Liver (tissue), 9 donors: Measurements from ENCODE around the gene GSTO2. TPM values are rescaled to one million over a fixed set of nuclear protein-coding genes. Genes with fewer than 3 reads are reported as not detected.

Experiments used
- DNase-seq: peaks from one replicate; pipeline ENCODE4 v3.0.0-alpha.2; 2017; ENCODE audit warnings: low spot score
- H3K27ac ChIP-seq, 2 donors: one replicate each; pipeline ENCODE4 v1.7.0; 2013; ENCODE audit warnings: inconsistent platforms in 2 of 2, low read length in 2 of 2, control low read depth in 1 of 2, low read depth in 1 of 2, mild to moderate bottlenecking in 1 of 2
- H3K27me3 ChIP-seq, 4 donors: one replicate each; pipeline versions ENCODE4 v1.6.1 to v1.7.0; 2013; ENCODE audit warnings: low read length in 3 of 4, inconsistent platforms in 1 of 4, mild to moderate bottlenecking in 1 of 4, moderate library complexity in 1 of 4; ENCODE audit not compliant: control insufficient read depth in 4 of 4, insufficient read depth in 4 of 4
- H3K36me3 ChIP-seq, 4 donors: one replicate each; pipeline versions ENCODE4 v1.6.1 to v1.7.0; 2013; ENCODE audit warnings: low read length in 3 of 4, mild to moderate bottlenecking in 3 of 4, low read depth in 1 of 4, moderate library complexity in 1 of 4; ENCODE audit not compliant: control insufficient read depth in 4 of 4, insufficient read depth in 3 of 4
- H3K4me1 ChIP-seq, 4 donors: one replicate each; pipeline versions ENCODE4 v1.6.1 to v1.7.0; 2013; ENCODE audit warnings: low read length in 3 of 4, mild to moderate bottlenecking in 3 of 4, moderate library complexity in 1 of 4; ENCODE audit not compliant: control insufficient read depth in 4 of 4, insufficient read depth in 4 of 4
- H3K4me3 ChIP-seq, 3 donors: one replicate each; pipeline versions ENCODE4 v1.6.1 to v1.7.0; 2013; ENCODE audit warnings: low read length in 3 of 3, control low read depth in 1 of 3, low read depth in 1 of 3, mild to moderate bottlenecking in 1 of 3
- H3K9ac ChIP-seq, 2 donors: one replicate each; pipeline ENCODE4 v1.7.0; 2013; ENCODE audit warnings: low read length in 2 of 2, mild to moderate bottlenecking in 2 of 2, moderate library complexity in 2 of 2, control low read depth in 1 of 2, low read depth in 1 of 2
- H3K9me3 ChIP-seq, 4 donors: one replicate each; pipeline versions ENCODE4 v1.6.1 to v1.7.0; 2013; ENCODE audit warnings: low read length in 3 of 4; ENCODE audit not compliant: control insufficient read depth in 4 of 4
- ATF3 ChIP-seq: IDR thresholded peaks from 2 replicates; pipeline ENCODE4 v1.6.1; 2016; ENCODE audit warnings: antibody characterized with exemption
- CTCF ChIP-seq: fragments of 150-350 bp; IDR thresholded peaks from 2 replicates; pipeline ENCODE4 v1.5.1; 2017; ENCODE audit warnings: improper control_type of control experiment, low read depth, low read length; ENCODE audit not compliant: missing input control
- EGR1 ChIP-seq, 2 donors: IDR thresholded peaks; 2 replicates each; pipeline ENCODE4 v1.6.1; 2016 to 2018; ENCODE audit warnings: antibody characterized with exemption in 2 of 2, low read depth in 2 of 2
- FOXA1 ChIP-seq: IDR thresholded peaks from 2 replicates; pipeline ENCODE4 v1.6.1; 2016; ENCODE audit warnings: antibody characterized with exemption
- FOXA2 ChIP-seq: IDR thresholded peaks from 2 replicates; pipeline ENCODE4 v1.6.1; 2016; ENCODE audit warnings: antibody characterized with exemption
- GABPA ChIP-seq, 2 donors: IDR thresholded peaks in 1 of 2; conservative IDR thresholded peaks in 1 of 2; 2 replicates each; pipeline ENCODE4 v1.6.1; 2016; ENCODE audit warnings: antibody characterized with exemption in 2 of 2, mild to moderate bottlenecking in 1 of 2, moderate library complexity in 1 of 2
- HNF4A ChIP-seq, 2 donors: conservative IDR thresholded peaks; 2 replicates each; pipeline ENCODE4 v1.6.1; 2016; ENCODE audit warnings: antibody characterized with exemption in 2 of 2, mild to moderate bottlenecking in 2 of 2
- HNF4G ChIP-seq: IDR thresholded peaks from 2 replicates; pipeline ENCODE4 v1.6.1; 2016; ENCODE audit warnings: antibody characterized with exemption
- JUND ChIP-seq, 2 donors: IDR thresholded peaks; 2 replicates each; pipeline ENCODE4 v1.6.1; 2016; ENCODE audit warnings: antibody characterized with exemption in 2 of 2
- MAX ChIP-seq: IDR thresholded peaks from 2 replicates; pipeline ENCODE4 v1.6.1; 2016; ENCODE audit warnings: antibody characterized with exemption
- NR2F2 ChIP-seq: IDR thresholded peaks from 2 replicates; pipeline ENCODE4 v1.6.1; 2016; ENCODE audit warnings: antibody characterized with exemption
- RAD21 ChIP-seq, 2 donors: IDR thresholded peaks; 2 replicates each; pipeline ENCODE4 v1.6.1; 2016; ENCODE audit warnings: antibody characterized with exemption in 2 of 2, mild to moderate bottlenecking in 2 of 2
- REST ChIP-seq: IDR thresholded peaks from 2 replicates; pipeline ENCODE4 v1.6.1; 2016; ENCODE audit warnings: antibody characterized with exemption, mild to moderate bottlenecking
- RXRA ChIP-seq, 2 donors: IDR thresholded peaks; 2 replicates each; pipeline ENCODE4 v1.6.1; 2017 to 2018; ENCODE audit warnings: antibody characterized with exemption in 2 of 2, mild to moderate bottlenecking in 1 of 2
- SP1 ChIP-seq: IDR thresholded peaks from 2 replicates; pipeline ENCODE4 v1.6.1; 2018; ENCODE audit warnings: antibody characterized with exemption, mild to moderate bottlenecking
- TAF1 ChIP-seq: conservative IDR thresholded peaks from 2 replicates; pipeline ENCODE4 v1.6.1; 2016; ENCODE audit warnings: antibody characterized with exemption, mild to moderate bottlenecking
- YY1 ChIP-seq: IDR thresholded peaks from 2 replicates; pipeline ENCODE4 v1.6.1; 2016; ENCODE audit warnings: antibody characterized with exemption, mild to moderate bottlenecking
- ZBTB33 ChIP-seq: IDR thresholded peaks from 2 replicates; pipeline ENCODE4 v1.6.1; 2016; ENCODE audit warnings: antibody characterized with exemption
- WGBS: extraction: QIAGEN DNeasy Blood & Tissue Kit; methylation state at CpG from one replicate; pipeline ENCODE4 v1.1.7; 2013; 5-methylcytosine and 5-hydroxymethylcytosine counted together
- polyA plus RNA-seq, 2 donors: library from polyadenylated mRNA; stranded (reverse) in 1 of 2; unstranded in 1 of 2; fragments of 200-250 nt in 1 of 2; fragments of >200 nt in 1 of 2; fragmentation: Nextera tagmentation in 1 of 2; extraction: Ambion mirVana in 1 of 2; gene quantifications; one replicate each; pipeline versions ENCODE4 v1.2.1 to v1.2.3, GENCODE V29; 2013 to 2015
- total RNA-seq, 2 donors: library from RNA; depleted of rRNA; stranded (reverse); fragments of >200 nt; gene quantifications; one replicate each; pipeline ENCODE4 v1.2.3, GENCODE V29; 2014
- donor health status: healthy.
- donor health status: healthy.
- donor health status: healthy.
- donor health status: healthy.
- donor health status: healthy.

Gene GSTO2
- total and polyA plus RNA-seq, 4 donors, result 1.0 to 4.6 (median 1.7) TPM

- H3K4me3 ChIP-seq, result no peak overlapping the region
- TF ChIP-seq REST (no peak), ATF3 (no peak), HNF4G (no peak), SP1 (no peak), EGR1 (IDR thresholded peaks at IDR 0.05; ENCODE audit: low read depth in 2 of 2) (no peak), CTCF (no peak), FOXA1 (no peak), HNF4A (conservative IDR thresholded peaks at IDR 0.05) (no peak), MAX (no peak), ZBTB33 (no peak), JUND (IDR thresholded peaks at IDR 0.05) (no peak), TAF1 (no peak), FOXA2 (no peak), RAD21 (IDR thresholded peaks at IDR 0.05) (no peak), RXRA (IDR thresholded peaks at IDR 0.05) (no peak), YY1 (no peak), NR2F2 (no peak), GABPA (IDR thresholded peaks at IDR 0.05 in 1 of 2, conservative IDR thresholded peaks at IDR 0.05 in 1 of 2) (no peak)
- H3K9me3 ChIP-seq, result no peaks in the 10 kb centered on the region
- H3K9ac ChIP-seq, result no peak overlapping the region
- H3K4me1 ChIP-seq, result peaks cover 2 to 31% (median 15%) of the 10 kb centered on the region in 4 donors
- 91% methylated on average over 9 of the region's 9 CpGs for WGBS
- DNase-seq, result no peak
- peak overlapping the region in 1 of 2 donors; percentile 32 for H3K27ac ChIP-seq
- H3K36me3 ChIP-seq, result no peaks in the 10 kb centered on the region
- no peaks in the 10 kb centered on the region for H3K27me3 ChIP-seq
Observed at GRCh38 chr10:104326991-104327610, 58.1 kb downstream of the GSTO2 start.
